Ascending aorta (tissue), 2 donors: ENCODE results near the gene OPRL1. TPM values are rescaled to one million over a fixed set of nuclear protein-coding genes. Genes with fewer than 3 reads are reported as not detected.
A peak's percentile ranks its signal among the peaks of the same experiment; 100 is the strongest.

Experiments used
- DNase-seq, 2 donors: peaks; one replicate each; pipeline ENCODE4 v3.0.0-alpha.2; 2019; ENCODE audit warnings: low spot score in 2 of 2
- H3K27ac ChIP-seq, 2 donors: fragments of 200-600 bp; sonication (generic); one replicate each; pipeline ENCODE4 v1.5.1; 2016 to 2017; ENCODE audit warnings: mild to moderate bottlenecking in 1 of 2
- H3K27me3 ChIP-seq: fragments of 200-600 bp; sonication (generic); one replicate; pipeline ENCODE4 v1.5.1; 2017
- H3K36me3 ChIP-seq, 2 donors: fragments of 200-600 bp; sonication (generic); one replicate each; pipeline ENCODE4 v1.5.1; 2016
- H3K4me1 ChIP-seq, 2 donors: fragments of 200-600 bp; sonication (generic); one replicate each; pipeline ENCODE4 v1.5.1; 2016 to 2017; ENCODE audit warnings: mild to moderate bottlenecking in 1 of 2
- H3K4me3 ChIP-seq, 2 donors: fragments of 200-600 bp; sonication (generic); one replicate each; pipeline ENCODE4 v1.5.1; 2016 to 2017; ENCODE audit warnings: mild to moderate bottlenecking in 1 of 2
- H3K9me3 ChIP-seq, 2 donors: fragments of 200-600 bp; sonication (generic); one replicate each; pipeline ENCODE4 v1.5.1; 2016
- CTCF ChIP-seq, 3 experiments: fragments of 200-600 bp in 2 of 3; fragments of 450-650 bp in 1 of 3; sonication (generic) in 2 of 3; IDR thresholded peaks; one replicate each; pipeline ENCODE4 v1.5.1; 2016 to 2019; ENCODE audit warnings: antibody characterized with exemption in 3 of 3, mild to moderate bottlenecking in 1 of 3, moderate library complexity in 1 of 3
- intact Hi-C: fragments of 100-400 bp; cut with DNase I; formaldehyde crosslinking; loops from one replicate; pipeline ENCODE4 v1.15.1; 2023
- total RNA-seq: library from RNA; depleted of rRNA; stranded (reverse); fragments of >200 nt; gene quantifications from one replicate; pipeline ENCODE4 v1.1.0, GENCODE V29; 2016

Gene OPRL1
- total RNA-seq, 1 donor from 2014 or later: 0.21 TPM

- no peak for TF ChIP-seq CTCF (IDR thresholded peaks at IDR 0.05)
These were observed 12.1 kb upstream of the OPRL1 start for GRCh38 chr20:64067733-64068307.

GRCh38 chr20:64068386-64069208, 11.3 kb upstream of the OPRL1 start:
- intact Hi-C loops: no loop called here

More at GRCh38 chr20:64067733-64068307, 12.1 kb upstream of the OPRL1 start:
- peaks cover 12 to 17% of the 10 kb centered on the region in 2 donors for H3K4me1 ChIP-seq
- H3K27ac ChIP-seq: no peak overlapping the region
- H3K36me3 ChIP-seq: peaks cover 22 to 34% of the 10 kb centered on the region in 2 donors
- DNase-seq: no peak
- no peak overlapping the region for H3K4me3 ChIP-seq
- no peaks in the 10 kb centered on the region for H3K9me3 ChIP-seq
- intact Hi-C loops: no loop called here
- no peaks in the 10 kb centered on the region for H3K27me3 ChIP-seq

GRCh38 chr20:64069209-64069613, 10.7 kb upstream of the OPRL1 start:
- Histone ChIP-seq H3K36me3 (peaks cover 31 to 47% of the 10 kb centered on the region in 2 donors), H3K27ac (no peak overlapping the region), H3K4me1 (peaks cover 4 to 15% of the 10 kb centered on the region in 2 donors), H3K27me3 (no peaks in the 10 kb centered on the region), H3K9me3 (no peaks in the 10 kb centered on the region), H3K4me3 (no peak overlapping the region)
- DNase-seq: no peak
- TF ChIP-seq CTCF (IDR thresholded peaks at IDR 0.05): no peak
- intact Hi-C loops: no loop called here

More at GRCh38 chr20:64068386-64069208, 11.3 kb upstream of the OPRL1 start:
- H3K27ac ChIP-seq: no peak overlapping the region
- no peaks in the 10 kb centered on the region for H3K9me3 ChIP-seq
- no peak for TF ChIP-seq CTCF (IDR thresholded peaks at IDR 0.05)
- H3K27me3 ChIP-seq: no peaks in the 10 kb centered on the region
- DNase-seq: no peak
- peaks cover 10 to 17% of the 10 kb centered on the region in 2 donors for H3K4me1 ChIP-seq
- no peak overlapping the region for H3K4me3 ChIP-seq
- peaks cover 28 to 41% of the 10 kb centered on the region in 2 donors for H3K36me3 ChIP-seq

GRCh38 chr20:64069614-64070243, 10.2 kb upstream of the OPRL1 start:
- Histone ChIP-seq H3K27me3 (no peaks in the 10 kb centered on the region), H3K4me1 (peaks cover 3 to 10% of the 10 kb centered on the region in 2 donors), H3K9me3 (no peaks in the 10 kb centered on the region), H3K27ac (no peak overlapping the region), H3K4me3 (no peak overlapping the region), H3K36me3 (peaks cover 34 to 51% of the 10 kb centered on the region in 2 donors)
- TF ChIP-seq CTCF (IDR thresholded peaks at IDR 0.05): peak in 2 of 3 experiments; percentile 49 to 54
- no peak for DNase-seq
- intact Hi-C loops: no loop called here

- peaks cover 34 to 51% of the 10 kb centered on the region in 2 donors for H3K36me3 ChIP-seq
- intact Hi-C loops: no loop called here
- no peak for TF ChIP-seq CTCF (IDR thresholded peaks at IDR 0.05)
These were observed 9.5 kb upstream of the OPRL1 start for GRCh38 chr20:64070244-64070993.

More at GRCh38 chr20:64070244-64070993, 9.5 kb upstream of the OPRL1 start:
- DNase-seq: no peak
- no peaks in the 10 kb centered on the region for H3K27me3 ChIP-seq
- no peaks in the 10 kb centered on the region for H3K9me3 ChIP-seq
- no peak overlapping the region for H3K27ac ChIP-seq
- H3K4me1 ChIP-seq: peaks cover 0 to 4% of the 10 kb centered on the region in 2 donors
- no peak overlapping the region for H3K4me3 ChIP-seq
